Aortic smooth muscle cell (primary cell): ENCODE results near the gene TACC3. TPM values are rescaled to one million over a fixed set of nuclear protein-coding genes. Genes with fewer than 3 reads are reported as not detected.

Experiments used
- total RNA-seq: library from RNA; depleted of rRNA; stranded (reverse); fragments of >200 nt; gene quantifications from 2 replicates; pipeline ENCODE4 v1.2.3, GENCODE V29; 2014

TACC3 gene
- total RNA-seq: 9.0 and 15.3 TPM in 2 replicates

GRCh38 chr4:1721003-1721665 is at the start of gene TACC3, which contains the start of gene TMEM129:
Gene TACC3, plus strand, starts transcription at chr4:1721521. Its CDS starts 1,901 bp downstream, at chr4:1723422.
Gene TMEM129, minus strand, starts transcription at chr4:1721323. Its CDS starts 486 bp downstream, at chr4:1720837.

GRCh38 chr4:1683736-1684505 is 37.4 kb upstream of the TACC3 start, which contains the start of gene FAM53A:
Gene FAM53A, minus strand, starts transcription at chr4:1684313. Its CDS starts 15,572 bp downstream, at chr4:1668741.

GRCh38 chr4:1712216-1713002 is 8.9 kb upstream of the TACC3 start, which contains the start of gene SLBP:
Gene SLBP, minus strand, starts transcription at chr4:1712319. Its CDS starts 131 bp downstream, at chr4:1712188.

DNA sequence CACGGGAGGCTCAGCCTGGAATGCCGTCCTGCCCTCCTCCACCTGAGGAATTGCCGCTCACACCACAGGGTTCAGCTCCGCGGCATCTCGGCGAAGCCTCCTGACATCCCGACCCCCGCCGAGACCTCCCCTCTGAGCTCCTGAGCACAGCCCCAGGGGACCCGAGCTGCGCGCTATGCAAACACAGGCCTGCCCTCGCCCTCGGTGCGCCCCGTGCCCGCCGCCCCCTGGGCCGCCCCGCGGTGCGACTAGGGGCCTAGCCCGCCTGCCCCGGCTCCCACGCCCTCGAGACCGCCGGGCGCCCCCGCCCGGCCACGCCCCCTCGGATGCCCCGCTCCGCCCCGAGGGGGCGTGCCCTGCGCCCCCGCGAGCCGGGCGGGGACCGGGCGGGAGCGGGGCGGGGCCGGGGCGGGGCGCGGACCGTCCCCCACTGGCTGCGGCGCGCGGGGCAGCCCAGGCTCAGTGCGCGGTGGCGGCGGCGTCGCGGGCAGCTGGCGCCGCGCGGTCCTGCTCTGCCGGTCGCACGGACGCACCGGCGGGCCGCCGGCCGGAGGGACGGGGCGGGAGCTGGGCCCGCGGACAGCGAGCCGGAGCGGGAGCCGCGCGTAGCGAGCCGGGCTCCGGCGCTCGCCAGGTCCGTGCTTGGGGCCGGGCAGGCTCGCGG is 71.6 kb downstream of the TACC3 start, which contains the start of gene FGFR3:
Gene FGFR3 (plus strand): TSS at position 462 of the 664 bp plus-strand sequence. CDS start 642 bp downstream, outside the sequence.

Other genes with a start within 250 kb of the TACC3 start
- 1.3 and 1.8 TPM in 2 replicates for gene FAM53A, start 37.2 kb upstream of the TACC3 start, total RNA-seq
- 57.4 and 77.0 TPM in 2 replicates for gene SLBP, start 9.2 kb upstream of the TACC3 start, total RNA-seq
- gene TMEM129, start 198 bp upstream of the TACC3 start, total RNA-seq: 39.5 and 47.0 TPM in 2 replicates
- 0.31 and 0.92 TPM in 2 replicates for gene FGFR3, start 71.8 kb downstream of the TACC3 start, total RNA-seq
- gene LETM1, start 134.6 kb downstream of the TACC3 start, total RNA-seq: 60.2 and 94.9 TPM in 2 replicates
- 66.3 and 67.4 TPM in 2 replicates for gene NSD2, start 149.9 kb downstream of the TACC3 start, total RNA-seq